PC-9 (cell line): ENCODE measurements around the gene SYNGR1.

Experiments used
- CTCF ChIP-seq: fragments of 200-600 bp; sonication (generic); conservative IDR thresholded peaks from 2 replicates; pipeline ENCODE4 v1.6.1; 2017; ENCODE audit warnings: mixed run types, antibody characterized with exemption, mild to moderate bottlenecking, moderate library complexity
- EZH2 ChIP-seq: fragments of 200-600 bp; sonication (generic); IDR thresholded peaks from 2 replicates; pipeline ENCODE4 v1.8.0; 2017; ENCODE audit warnings: antibody characterized with exemption, low read depth

- TF ChIP-seq CTCF (no peak), EZH2 (no peak)
Observed at GRCh38 chr22:39367035-39367434, 17.2 kb downstream of the SYNGR1 start.
